GM21390 (cell line): ENCODE results near the gene UVSSA.
"Not testable (repeated sequence)": the region's sequence is repeated elsewhere in the genome, so short reads cannot be mapped to it uniquely, and the experiment has no call there.

Source experiments
- ATAC-seq: cut with Tn5 transposase; IDR thresholded peaks from one replicate; pipeline ENCODE4 v1.9.1; 2021; ENCODE audit not compliant: unreplicated experiment

The UVSSA gene

DNA sequence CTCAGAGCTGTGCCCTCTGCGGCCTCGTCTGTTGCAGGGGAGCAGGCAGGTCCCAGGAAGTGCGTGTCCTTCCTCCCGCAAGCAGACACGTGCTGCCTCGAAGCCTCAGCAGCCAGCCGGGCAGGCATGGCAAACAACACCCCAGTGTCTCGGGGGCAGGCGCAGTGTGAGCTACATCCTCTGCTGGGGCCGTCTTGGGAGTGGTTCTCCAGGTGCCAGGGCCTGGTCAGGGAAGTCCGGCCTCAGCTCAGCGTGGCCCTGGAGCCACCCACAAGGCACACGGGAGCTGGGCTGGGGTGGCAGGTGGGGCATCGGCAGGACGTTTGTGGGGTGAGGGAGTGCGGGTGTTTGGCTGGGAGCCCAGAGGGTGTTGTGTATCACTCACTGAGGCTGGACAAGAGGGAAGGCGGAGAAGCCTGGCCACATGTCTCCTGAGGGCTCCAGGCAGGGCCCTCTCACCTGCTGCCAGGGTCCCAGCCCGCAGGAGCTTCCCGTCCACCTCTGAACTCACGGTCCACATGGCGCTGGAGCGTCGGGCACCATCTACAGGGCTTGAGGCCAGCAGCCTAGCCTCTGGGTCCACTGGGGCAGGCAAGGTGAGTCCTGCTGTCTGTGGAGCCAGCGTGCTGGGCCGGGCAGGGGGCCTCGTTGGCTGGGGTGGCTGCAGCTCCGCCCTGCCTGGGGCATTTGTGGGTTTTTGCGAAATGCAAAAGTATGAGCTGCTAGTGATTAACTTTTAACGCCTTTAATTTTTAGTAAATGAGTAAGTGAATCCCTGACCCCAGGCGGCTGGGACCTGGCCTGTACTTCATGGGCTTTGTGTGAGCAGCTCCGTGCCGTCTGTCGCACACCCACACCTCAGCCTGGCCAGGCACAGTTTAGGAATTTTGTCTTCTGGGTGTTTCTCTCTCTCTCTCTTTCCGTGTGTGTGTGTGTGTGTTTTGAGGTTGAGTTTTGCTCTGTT lies 17.3 kb upstream of the UVSSA start:
- ATAC-seq = no peak

DNA sequence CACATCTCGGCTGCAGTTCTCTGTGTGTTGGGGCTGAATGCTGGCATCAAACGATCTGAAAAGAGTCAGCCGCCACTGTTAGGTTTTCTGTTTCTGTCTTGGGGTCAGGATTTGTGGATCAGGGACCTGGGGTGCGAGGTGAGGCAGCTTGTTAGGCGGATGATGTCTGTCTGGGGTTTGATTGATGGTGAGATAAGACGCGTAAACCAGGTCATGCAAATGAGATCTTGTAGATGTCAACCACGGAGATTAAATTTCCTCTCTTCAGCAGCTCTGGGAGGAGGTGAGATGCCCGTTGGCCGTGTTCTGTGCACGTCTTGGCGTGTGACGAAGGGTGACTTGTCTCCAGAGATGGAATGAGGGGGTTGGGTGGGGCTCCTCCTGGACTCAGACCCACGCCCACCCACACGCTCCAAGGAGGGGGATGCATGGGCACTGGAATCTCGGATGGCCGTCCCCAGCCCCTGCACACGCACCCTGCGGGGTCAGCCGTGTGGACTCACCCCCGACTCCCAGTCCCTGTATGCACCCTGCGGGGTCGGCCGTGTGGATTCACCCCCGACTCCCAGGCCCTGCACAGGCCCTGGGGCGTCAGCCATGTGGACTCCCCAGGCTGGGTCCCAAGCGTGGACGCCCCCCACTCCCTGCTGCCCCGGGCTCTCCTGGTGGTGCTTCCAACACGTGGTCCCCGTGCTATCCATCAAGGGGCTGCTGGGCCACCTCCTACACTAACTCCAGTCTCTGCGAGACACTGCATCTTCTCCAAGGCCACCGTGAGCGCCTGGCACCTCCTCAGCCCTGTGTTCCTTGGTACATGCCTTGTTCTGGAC lies 16.0 kb upstream of the UVSSA start:
- ATAC-seq = no peak

DNA sequence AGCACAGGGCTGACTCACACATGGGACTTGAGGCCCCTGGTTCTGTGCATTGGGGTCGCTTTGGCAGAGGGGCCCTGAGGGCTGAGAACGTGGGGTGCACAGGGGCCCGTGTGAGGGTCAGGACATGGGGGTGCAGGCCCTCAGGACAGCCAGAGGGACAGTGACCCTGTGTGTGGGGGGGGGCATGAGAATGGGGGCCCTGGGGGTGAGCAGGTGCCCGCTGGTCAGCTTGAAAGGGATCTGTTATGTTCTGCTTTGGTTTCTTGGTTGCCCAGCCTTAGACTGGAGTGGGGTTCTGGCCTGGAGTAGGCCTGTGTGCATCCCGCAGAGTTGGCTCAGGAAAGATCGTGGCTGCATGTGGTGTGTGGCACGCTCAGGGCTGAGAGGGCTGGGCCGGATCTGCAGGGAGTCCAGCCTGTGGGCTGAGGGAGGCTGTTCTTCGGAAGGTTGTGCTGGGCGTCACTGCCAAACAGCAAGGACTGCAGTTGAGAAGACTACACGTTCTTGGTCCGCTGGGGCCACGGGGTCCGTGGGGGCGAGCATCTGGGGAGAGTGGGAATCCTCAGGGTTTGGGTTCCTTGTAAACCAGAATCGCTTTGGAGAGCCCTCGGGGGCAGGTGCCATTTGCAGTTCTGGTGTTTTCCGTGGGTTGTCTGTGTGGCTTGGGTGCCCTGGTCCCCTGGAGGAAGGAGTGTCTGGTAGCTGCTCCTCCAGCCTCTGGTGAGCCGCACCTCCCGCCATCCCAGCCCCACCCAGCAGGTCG lies 15.2 kb upstream of the UVSSA start:
- ATAC-seq = no peak

DNA sequence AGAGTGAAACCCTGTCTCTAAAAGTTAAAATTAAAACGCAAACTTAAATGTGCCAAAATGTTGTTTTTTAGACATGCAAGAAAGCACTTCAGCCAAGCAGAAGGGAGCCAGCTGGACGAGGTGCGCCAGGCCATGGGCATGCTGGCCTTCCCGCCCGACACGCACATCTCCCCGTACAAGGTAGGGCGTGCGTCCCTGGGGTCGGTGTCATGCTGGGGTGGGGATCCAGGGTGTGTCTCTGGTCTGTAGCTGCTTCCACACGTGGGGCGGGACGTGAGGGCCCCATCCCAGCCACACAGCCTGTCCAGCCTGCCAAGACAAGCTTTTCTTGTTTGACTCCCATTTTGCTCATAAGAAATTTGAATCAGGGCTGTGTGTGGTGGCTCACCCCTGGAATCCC lies 14.3 kb upstream of the UVSSA start:
- ATAC-seq = no peak

DNA sequence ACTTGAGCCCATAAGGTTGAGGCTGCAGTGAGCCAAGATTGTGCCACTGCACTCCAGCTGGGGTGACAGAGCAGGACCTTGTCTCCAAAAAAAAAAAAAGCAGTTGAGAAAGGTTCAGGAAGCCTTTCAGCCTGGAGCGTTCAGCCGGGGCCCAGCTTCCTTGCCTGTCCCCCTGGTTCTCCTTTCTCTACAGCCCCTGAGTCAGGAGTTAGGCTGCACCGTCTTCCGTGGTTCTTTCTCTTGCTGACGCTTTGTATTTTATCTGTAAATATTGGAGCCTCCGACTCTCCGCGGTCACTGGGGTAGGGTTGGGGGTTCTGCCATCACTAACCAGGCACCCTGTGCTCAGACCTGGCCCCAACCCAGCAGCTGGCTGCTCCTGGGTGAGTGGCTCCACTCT lies 13.8 kb upstream of the UVSSA start:
- no peak for ATAC-seq

DNA sequence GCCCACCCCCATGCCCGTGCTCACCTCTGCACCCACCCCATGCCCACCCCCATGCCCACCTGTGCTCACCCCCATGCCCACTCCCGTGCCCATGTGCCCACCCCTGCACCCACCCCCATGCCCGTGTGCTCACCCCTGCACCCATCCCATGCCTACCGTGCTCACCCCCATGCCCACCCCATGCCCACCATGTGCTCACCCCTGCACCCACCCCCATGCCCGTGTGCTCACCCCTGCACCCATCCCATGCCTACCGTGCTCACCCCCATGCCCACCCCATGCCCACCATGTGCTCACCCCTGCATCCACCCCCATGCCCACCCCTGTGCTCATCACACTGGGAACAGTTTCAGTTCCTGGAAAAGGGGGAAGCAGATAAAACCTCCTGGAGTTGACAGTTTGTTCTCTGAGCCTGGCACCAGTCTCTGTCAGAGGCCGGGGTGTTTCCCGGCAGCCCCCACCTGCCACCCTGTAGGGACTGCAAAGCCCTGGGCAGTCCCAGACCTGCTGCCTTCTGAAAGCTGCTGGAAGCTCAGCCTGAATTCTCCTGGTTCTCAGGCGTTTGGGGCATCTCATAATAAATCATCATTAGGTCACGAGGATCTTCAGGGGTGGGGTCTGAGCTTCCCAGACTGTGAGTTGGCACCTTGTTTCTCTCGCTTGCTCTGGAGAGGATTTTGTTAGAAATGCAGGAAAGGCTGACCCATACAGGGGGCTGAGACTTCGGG lies 13.0 kb upstream of the UVSSA start:
- not testable (repeated sequence) for ATAC-seq

DNA sequence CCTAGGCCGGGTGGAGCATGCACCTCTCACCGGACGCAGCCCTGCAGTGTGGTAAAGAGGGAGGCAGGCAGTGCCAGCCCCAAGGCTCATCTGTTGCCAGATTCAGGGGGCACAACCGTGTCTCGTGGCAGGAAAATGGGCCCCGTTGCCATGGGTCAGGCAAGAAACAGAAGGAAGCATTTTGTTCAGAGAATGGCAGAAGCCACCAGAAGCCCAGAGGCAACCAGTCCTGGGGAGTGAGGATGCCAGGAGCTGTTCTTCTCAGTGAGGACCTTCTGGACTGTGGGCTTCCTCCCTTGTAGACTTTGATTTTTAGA lies 12.5 kb upstream of the UVSSA start:
- no peak for ATAC-seq

DNA sequence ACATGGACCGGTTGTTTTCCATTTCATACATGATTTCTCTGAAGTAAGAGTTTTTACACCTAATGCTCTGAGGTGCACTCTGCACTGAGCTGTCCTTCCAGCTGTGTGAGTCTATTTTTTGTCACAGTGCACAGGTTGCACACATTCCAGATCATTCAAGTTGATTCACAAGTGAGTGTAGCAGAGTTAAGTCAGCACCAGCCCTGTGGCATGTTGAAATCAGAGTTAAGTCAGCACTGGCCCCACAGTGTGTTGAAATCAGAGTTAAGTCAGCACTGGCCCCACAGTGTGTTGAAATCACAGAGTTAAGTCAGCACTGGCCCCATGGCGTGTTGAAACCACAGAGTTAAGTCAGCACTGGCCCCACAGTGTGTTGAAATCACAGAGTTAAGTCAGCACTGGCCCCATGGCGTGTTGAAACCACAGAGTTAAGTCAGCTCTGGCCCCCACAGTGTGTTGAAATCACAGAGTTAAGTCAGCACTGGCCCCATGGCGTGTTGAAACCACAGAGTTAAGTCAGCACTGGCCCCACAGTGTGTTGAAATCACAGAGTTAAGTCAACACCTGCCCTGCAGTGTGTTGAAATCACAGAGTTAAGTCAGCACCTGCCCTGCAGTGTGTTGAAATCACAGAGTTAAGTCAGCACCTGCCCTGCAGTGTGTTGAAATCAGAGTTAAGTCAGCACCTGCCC lies 11.7 kb upstream of the UVSSA start:
- not testable (repeated sequence) for ATAC-seq

DNA sequence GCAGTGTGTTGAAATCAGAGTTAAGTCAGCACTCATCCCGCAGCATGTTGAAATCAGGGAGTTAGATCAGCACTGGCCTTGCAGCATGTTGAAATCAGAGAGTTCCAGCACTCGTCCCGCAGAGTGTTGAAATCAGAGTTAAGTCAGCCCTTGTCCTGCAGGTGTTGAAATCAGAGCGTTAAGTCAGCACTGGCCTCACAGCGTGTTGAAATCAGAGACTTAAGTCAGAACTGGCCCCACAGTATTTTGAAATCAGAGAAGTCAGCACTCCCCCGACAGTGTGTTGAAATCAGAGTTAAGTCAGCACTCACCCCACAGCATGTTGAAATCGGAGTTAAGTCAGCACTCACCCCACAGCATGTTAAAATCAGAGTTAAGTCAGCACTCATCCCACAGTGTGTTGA lies 10.9 kb upstream of the UVSSA start:
- ATAC-seq = no peak

DNA sequence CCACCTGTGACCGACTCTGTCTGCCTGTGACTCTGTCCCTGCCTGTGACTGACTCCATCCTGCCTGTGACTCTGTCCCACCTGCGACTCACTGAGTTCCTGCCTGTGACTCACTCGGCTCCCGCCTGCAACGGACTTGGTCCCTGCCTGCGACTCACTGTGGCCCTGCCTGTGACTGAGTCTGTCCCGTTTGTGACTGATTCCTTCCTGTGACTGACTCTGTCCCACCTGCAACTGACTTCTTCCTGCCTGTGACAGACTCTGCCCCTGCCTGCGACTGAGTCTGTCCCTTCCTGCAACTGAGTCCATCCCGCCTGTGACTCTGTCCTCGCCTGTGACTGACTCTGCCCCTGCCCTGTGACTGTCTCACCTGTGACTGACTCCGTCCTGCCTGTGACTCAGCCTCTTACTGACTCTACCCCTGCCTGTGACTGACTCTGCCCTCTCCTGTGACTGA lies 9.6 kb upstream of the UVSSA start:
- ATAC-seq = no peak

DNA sequence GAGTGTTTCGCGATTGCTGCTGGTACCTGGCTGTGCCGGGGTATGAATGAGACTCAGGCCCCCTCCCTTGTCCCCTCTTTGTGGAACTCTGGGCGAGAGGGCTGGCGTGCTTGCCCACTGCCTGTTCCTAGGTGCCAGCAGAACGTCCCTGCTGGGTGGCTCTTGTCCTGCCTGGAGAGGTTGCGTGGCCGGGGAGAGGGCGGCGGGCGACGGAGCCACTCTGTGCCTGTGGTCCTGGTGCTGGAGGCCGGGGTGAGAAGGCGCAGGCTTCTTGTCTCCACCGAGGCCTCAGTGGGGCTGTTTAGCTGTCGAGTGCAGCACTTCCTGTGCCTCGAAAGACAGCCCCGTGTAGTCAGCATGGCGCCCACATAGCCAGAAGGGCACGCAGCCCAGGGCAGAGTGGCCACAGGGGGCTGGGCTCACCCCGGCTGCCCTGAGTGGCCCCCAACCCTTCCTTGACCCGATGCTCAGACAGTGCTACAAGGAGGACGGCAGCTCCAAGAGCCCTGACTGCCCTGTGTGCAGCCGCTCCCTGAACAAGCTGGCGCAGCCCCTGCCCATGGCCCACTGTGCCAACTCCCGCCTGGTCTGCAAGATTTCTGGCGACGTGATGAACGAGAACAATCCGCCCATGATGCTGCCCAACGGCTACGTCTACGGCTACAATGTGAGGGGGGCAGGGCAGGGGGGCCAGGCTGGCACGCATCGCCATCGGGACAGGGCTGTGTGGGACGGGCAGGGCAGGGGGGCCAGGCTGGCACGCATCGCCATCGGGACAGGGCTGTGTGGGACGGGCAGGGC lies 8.9 kb upstream of the UVSSA start:
- no peak for ATAC-seq

DNA sequence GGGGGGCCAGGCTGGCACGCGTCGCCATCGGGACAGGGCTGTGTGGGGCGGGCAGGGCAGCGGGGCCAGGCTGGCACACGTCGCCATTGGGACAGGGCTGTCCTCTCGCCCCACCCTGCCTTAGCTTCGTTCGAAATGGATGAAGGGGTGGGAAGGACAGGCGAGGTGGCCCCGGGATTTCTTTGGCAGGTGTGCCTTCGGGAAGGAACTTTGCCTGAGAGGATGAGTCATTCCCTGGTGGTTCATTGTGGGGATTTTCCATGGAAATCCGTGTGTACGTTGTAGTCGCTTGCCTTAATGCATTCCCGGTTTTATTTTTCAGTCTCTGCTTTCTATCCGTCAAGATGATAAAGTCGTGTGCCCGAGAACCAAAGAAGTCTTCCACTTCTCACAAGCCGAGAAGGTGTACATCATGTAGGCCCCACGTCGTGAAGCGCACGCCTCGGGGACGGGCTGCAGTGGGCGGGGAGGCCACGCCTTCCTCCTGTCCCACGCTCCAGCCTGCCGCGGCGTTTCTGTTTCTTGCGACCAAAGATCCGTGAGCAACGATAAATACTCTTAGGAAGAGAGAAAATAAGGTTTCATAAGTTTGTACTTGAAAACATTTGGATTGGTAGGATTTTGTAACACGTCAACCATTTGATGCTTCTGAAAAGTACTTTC lies 8.1 kb upstream of the UVSSA start:
- no peak for ATAC-seq

DNA sequence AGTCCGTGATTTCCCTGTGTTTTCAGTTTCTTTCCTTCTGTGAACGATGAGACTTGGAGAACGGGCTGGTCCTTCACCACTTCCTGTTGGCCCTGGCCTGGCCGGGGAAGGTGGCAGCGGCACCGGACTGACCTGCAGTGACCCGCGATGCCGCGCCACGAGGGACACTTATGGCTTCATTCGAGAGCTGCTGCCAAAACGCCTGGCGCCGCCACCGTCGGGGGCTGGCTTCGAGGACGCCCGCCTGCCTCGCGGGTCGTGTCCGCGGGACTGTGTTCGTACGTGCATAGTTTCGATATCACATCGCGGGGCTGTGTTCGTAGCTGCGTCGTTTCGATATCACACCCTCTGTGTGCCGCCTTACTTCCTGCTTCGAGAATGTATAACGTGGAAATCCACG lies 7.5 kb upstream of the UVSSA start:
- ATAC-seq = no peak

DNA sequence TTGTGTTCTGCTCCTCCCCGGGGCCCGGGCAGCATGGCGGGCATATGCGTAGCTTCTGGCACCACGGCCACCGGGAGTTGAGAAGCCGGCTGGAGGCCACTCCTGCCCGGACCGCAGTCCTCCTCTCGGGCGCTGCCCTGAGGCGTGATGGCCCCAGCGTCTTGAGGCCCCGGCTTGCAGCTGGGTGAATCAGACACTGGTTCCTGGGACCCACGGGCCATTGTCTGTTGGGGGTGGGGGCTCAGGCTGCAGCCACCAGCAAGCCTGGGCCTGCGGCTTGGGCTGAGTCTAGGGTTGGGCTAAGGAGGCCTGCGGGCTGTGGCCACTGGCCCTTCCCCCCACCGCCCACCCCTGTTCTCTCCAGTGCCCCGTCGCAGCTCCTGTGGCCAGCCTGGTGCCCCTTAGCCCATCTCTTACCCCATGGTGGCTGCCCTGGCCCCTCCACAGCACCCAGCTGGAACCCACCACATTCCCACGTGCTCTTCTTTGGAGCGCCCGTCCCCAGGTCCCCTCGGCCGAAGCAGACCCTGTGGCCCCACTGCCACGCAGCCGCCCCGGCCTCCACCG lies 6.7 kb upstream of the UVSSA start:
- no peak for ATAC-seq

DNA sequence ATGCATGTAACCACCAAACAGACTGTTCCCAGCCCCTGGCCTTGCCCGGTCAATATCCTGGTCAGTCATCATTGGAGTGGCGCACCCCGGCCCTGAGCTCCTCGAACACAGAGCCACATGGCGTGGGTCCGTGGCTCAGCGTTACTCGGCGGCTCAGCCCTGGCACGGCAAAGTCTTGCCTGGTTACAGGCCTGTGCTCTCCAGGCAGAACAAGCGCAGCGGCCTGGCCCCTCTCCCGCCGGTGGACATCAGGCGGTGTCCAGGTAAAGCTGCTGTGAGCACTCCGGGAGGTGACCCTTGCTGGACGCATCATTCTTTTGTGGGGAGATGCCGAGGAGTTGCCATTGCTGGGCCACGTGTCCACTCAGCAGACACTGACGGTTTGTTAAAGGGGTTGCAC lies 6.1 kb upstream of the UVSSA start:
- ATAC-seq = no peak

DNA sequence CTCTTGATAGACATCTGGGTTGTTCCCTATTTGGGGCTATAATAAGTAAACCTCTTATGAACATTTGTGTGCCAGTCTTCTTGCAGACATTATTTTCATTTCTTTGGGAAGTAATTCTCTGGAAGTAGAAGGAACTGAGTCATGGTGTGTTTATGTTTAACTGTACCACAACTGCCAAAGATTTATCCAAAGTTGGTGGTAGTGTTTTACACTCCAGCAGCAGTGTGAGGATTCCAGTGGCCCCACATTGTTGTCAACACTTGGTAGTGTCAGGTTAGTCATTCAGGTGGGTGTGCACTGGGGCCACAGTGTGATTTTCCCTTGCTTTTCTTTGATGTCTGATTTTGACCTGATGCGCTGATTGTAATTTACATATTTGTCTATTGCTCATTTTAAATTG lies 5.0 kb upstream of the UVSSA start:
- ATAC-seq = no peak

DNA sequence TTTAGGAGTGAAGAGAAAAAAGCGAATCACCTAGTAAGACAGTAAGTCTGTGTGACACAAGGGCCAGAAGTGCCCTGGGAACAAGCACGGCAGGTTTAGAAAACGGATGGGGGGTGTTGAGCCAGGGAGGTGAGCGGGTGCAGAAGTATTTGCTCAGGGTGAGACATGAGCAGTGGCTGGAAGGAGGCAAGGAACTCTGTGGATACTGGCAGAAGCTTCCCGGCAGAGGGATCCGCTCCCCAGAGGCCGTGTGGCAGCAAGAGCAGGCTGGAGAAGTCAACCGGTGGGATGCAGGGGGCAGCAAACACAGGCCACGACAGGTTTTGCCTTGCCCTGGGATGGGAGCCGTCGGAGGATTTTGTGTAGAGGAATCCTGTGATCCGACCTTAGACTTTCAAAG lies 2.3 kb upstream of the UVSSA start:
- ATAC-seq = no peak
